ENCODE measurements around the gene AGTRAP.

The AGTRAP gene

DNA sequence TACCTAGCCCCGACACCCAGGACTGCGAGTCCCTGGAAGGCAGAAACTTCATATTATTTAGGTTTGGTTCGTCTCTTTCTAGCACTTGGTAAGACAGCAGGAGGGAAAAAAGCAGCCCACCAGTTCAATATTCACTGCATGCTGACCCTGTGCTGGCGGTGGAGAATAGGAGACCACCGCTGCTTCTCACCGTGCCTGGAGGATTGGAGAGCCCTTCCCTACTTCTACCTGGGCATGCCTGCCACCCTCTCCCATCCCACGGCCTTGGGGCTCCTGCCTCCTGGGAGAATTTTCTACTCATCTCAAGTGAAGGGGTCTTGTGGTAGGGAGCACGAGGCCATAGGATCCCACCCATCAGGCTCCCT, 64.4 kb downstream of the AGTRAP start:
- no peak for DNase-seq (ENCODE audit: low read depth in 2 of 2)

Measured in stimulated activated CD4-positive, alpha-beta T cell treated with anti-CD3 and anti-CD28 coated beads, Interleukin-4, amount 100 ng/mL, for 48 hours (primary cell).